Liver (tissue), 9 donors: ENCODE measurements around the gene PAIP2B. TPM values are rescaled to one million over a fixed set of nuclear protein-coding genes. Genes with fewer than 3 reads are reported as not detected.

Experiments
- DNase-seq: peaks from one replicate; pipeline ENCODE4 v3.0.0-alpha.2; 2017; ENCODE audit warnings: low spot score
- H3K27ac ChIP-seq, 2 donors: one replicate each; pipeline ENCODE4 v1.7.0; 2013; ENCODE audit warnings: inconsistent platforms in 2 of 2, low read length in 2 of 2, control low read depth in 1 of 2, low read depth in 1 of 2, mild to moderate bottlenecking in 1 of 2
- H3K27me3 ChIP-seq, 4 donors: one replicate each; pipeline versions ENCODE4 v1.6.1 to v1.7.0; 2013; ENCODE audit warnings: low read length in 3 of 4, inconsistent platforms in 1 of 4, mild to moderate bottlenecking in 1 of 4, moderate library complexity in 1 of 4; ENCODE audit not compliant: control insufficient read depth in 4 of 4, insufficient read depth in 4 of 4
- H3K36me3 ChIP-seq, 4 donors: one replicate each; pipeline versions ENCODE4 v1.6.1 to v1.7.0; 2013; ENCODE audit warnings: low read length in 3 of 4, mild to moderate bottlenecking in 3 of 4, low read depth in 1 of 4, moderate library complexity in 1 of 4; ENCODE audit not compliant: control insufficient read depth in 4 of 4, insufficient read depth in 3 of 4
- H3K4me1 ChIP-seq, 4 donors: one replicate each; pipeline versions ENCODE4 v1.6.1 to v1.7.0; 2013; ENCODE audit warnings: low read length in 3 of 4, mild to moderate bottlenecking in 3 of 4, moderate library complexity in 1 of 4; ENCODE audit not compliant: control insufficient read depth in 4 of 4, insufficient read depth in 4 of 4
- H3K4me3 ChIP-seq, 3 donors: one replicate each; pipeline versions ENCODE4 v1.6.1 to v1.7.0; 2013; ENCODE audit warnings: low read length in 3 of 3, control low read depth in 1 of 3, low read depth in 1 of 3, mild to moderate bottlenecking in 1 of 3
- H3K9ac ChIP-seq, 2 donors: one replicate each; pipeline ENCODE4 v1.7.0; 2013; ENCODE audit warnings: low read length in 2 of 2, mild to moderate bottlenecking in 2 of 2, moderate library complexity in 2 of 2, control low read depth in 1 of 2, low read depth in 1 of 2
- H3K9me3 ChIP-seq, 4 donors: one replicate each; pipeline versions ENCODE4 v1.6.1 to v1.7.0; 2013; ENCODE audit warnings: low read length in 3 of 4; ENCODE audit not compliant: control insufficient read depth in 4 of 4
- ATF3 ChIP-seq: IDR thresholded peaks from 2 replicates; pipeline ENCODE4 v1.6.1; 2016; ENCODE audit warnings: antibody characterized with exemption
- CTCF ChIP-seq: fragments of 150-350 bp; IDR thresholded peaks from 2 replicates; pipeline ENCODE4 v1.5.1; 2017; ENCODE audit warnings: improper control_type of control experiment, low read depth, low read length; ENCODE audit not compliant: missing input control
- EGR1 ChIP-seq, 2 donors: IDR thresholded peaks; 2 replicates each; pipeline ENCODE4 v1.6.1; 2016 to 2018; ENCODE audit warnings: antibody characterized with exemption in 2 of 2, low read depth in 2 of 2
- FOXA1 ChIP-seq: IDR thresholded peaks from 2 replicates; pipeline ENCODE4 v1.6.1; 2016; ENCODE audit warnings: antibody characterized with exemption
- FOXA2 ChIP-seq: IDR thresholded peaks from 2 replicates; pipeline ENCODE4 v1.6.1; 2016; ENCODE audit warnings: antibody characterized with exemption
- GABPA ChIP-seq, 2 donors: IDR thresholded peaks in 1 of 2; conservative IDR thresholded peaks in 1 of 2; 2 replicates each; pipeline ENCODE4 v1.6.1; 2016; ENCODE audit warnings: antibody characterized with exemption in 2 of 2, mild to moderate bottlenecking in 1 of 2, moderate library complexity in 1 of 2
- HNF4A ChIP-seq, 2 donors: conservative IDR thresholded peaks; 2 replicates each; pipeline ENCODE4 v1.6.1; 2016; ENCODE audit warnings: antibody characterized with exemption in 2 of 2, mild to moderate bottlenecking in 2 of 2
- HNF4G ChIP-seq: IDR thresholded peaks from 2 replicates; pipeline ENCODE4 v1.6.1; 2016; ENCODE audit warnings: antibody characterized with exemption
- JUND ChIP-seq, 2 donors: IDR thresholded peaks; 2 replicates each; pipeline ENCODE4 v1.6.1; 2016; ENCODE audit warnings: antibody characterized with exemption in 2 of 2
- MAX ChIP-seq: IDR thresholded peaks from 2 replicates; pipeline ENCODE4 v1.6.1; 2016; ENCODE audit warnings: antibody characterized with exemption
- NR2F2 ChIP-seq: IDR thresholded peaks from 2 replicates; pipeline ENCODE4 v1.6.1; 2016; ENCODE audit warnings: antibody characterized with exemption
- RAD21 ChIP-seq, 2 donors: IDR thresholded peaks; 2 replicates each; pipeline ENCODE4 v1.6.1; 2016; ENCODE audit warnings: antibody characterized with exemption in 2 of 2, mild to moderate bottlenecking in 2 of 2
- REST ChIP-seq: IDR thresholded peaks from 2 replicates; pipeline ENCODE4 v1.6.1; 2016; ENCODE audit warnings: antibody characterized with exemption, mild to moderate bottlenecking
- RXRA ChIP-seq, 2 donors: IDR thresholded peaks; 2 replicates each; pipeline ENCODE4 v1.6.1; 2017 to 2018; ENCODE audit warnings: antibody characterized with exemption in 2 of 2, mild to moderate bottlenecking in 1 of 2
- SP1 ChIP-seq: IDR thresholded peaks from 2 replicates; pipeline ENCODE4 v1.6.1; 2018; ENCODE audit warnings: antibody characterized with exemption, mild to moderate bottlenecking
- TAF1 ChIP-seq: conservative IDR thresholded peaks from 2 replicates; pipeline ENCODE4 v1.6.1; 2016; ENCODE audit warnings: antibody characterized with exemption, mild to moderate bottlenecking
- YY1 ChIP-seq: IDR thresholded peaks from 2 replicates; pipeline ENCODE4 v1.6.1; 2016; ENCODE audit warnings: antibody characterized with exemption, mild to moderate bottlenecking
- ZBTB33 ChIP-seq: IDR thresholded peaks from 2 replicates; pipeline ENCODE4 v1.6.1; 2016; ENCODE audit warnings: antibody characterized with exemption
- WGBS: extraction: QIAGEN DNeasy Blood & Tissue Kit; methylation state at CpG from one replicate; pipeline ENCODE4 v1.1.7; 2013; 5-methylcytosine and 5-hydroxymethylcytosine counted together
- polyA plus RNA-seq, 2 donors: library from polyadenylated mRNA; stranded (reverse) in 1 of 2; unstranded in 1 of 2; fragments of 200-250 nt in 1 of 2; fragments of >200 nt in 1 of 2; fragmentation: Nextera tagmentation in 1 of 2; extraction: Ambion mirVana in 1 of 2; gene quantifications; one replicate each; pipeline versions ENCODE4 v1.2.1 to v1.2.3, GENCODE V29; 2013 to 2015
- total RNA-seq, 2 donors: library from RNA; depleted of rRNA; stranded (reverse); fragments of >200 nt; gene quantifications; one replicate each; pipeline ENCODE4 v1.2.3, GENCODE V29; 2014
- donor health status: healthy.
- donor health status: healthy.
- donor health status: healthy.
- donor health status: healthy.
- donor health status: healthy.

The PAIP2B gene
- total and polyA plus RNA-seq, 4 donors: 4.8 to 28.6 (median 10.6) TPM

GRCh38 chr2:71148506-71149063, 78.3 kb downstream of the PAIP2B start:
- Histone ChIP-seq H3K27ac (no peak overlapping the region), H3K9me3 (no peaks in the 10 kb centered on the region), H3K36me3 (peaks cover 15 to 63% (median 54%) of the 10 kb centered on the region in 4 donors), H3K27me3 (no peaks in the 10 kb centered on the region), H3K9ac (no peak overlapping the region), H3K4me1 (no peaks in the 10 kb centered on the region), H3K4me3 (no peak overlapping the region)
- 92% methylated on average over 2 of the region's 2 CpGs for WGBS
- DNase-seq: no peak
- TF ChIP-seq CTCF: no peak
- TF ChIP-seq JUND (IDR thresholded peaks at IDR 0.05): no peak
- TF ChIP-seq NR2F2: no peak
- TF ChIP-seq ATF3: no peak
- no peak for TF ChIP-seq EGR1 (IDR thresholded peaks at IDR 0.05; ENCODE audit: low read depth in 2 of 2)
- no peak for TF ChIP-seq RAD21 (IDR thresholded peaks at IDR 0.05)
- TF ChIP-seq RXRA (IDR thresholded peaks at IDR 0.05): no peak
- TF ChIP-seq GABPA (IDR thresholded peaks at IDR 0.05 in 1 of 2, conservative IDR thresholded peaks at IDR 0.05 in 1 of 2): no peak
- no peak for TF ChIP-seq FOXA2
- no peak for TF ChIP-seq YY1
- no peak for TF ChIP-seq MAX
- no peak for TF ChIP-seq HNF4A (conservative IDR thresholded peaks at IDR 0.05)

- Histone ChIP-seq H3K9ac (no peak overlapping the region), H3K4me3 (no peak overlapping the region), H3K27ac (no peak overlapping the region), H3K9me3 (no peaks in the 10 kb centered on the region), H3K4me1 (no peaks in the 10 kb centered on the region), H3K36me3 (peaks cover 24 to 90% (median 71%) of the 10 kb centered on the region in 4 donors), H3K27me3 (no peaks in the 10 kb centered on the region)
- no peak for DNase-seq
- no peak for TF ChIP-seq ZBTB33
- TF ChIP-seq JUND (IDR thresholded peaks at IDR 0.05): no peak
- TF ChIP-seq GABPA (IDR thresholded peaks at IDR 0.05 in 1 of 2, conservative IDR thresholded peaks at IDR 0.05 in 1 of 2): no peak
- TF ChIP-seq HNF4A (conservative IDR thresholded peaks at IDR 0.05): no peak
- no peak for TF ChIP-seq YY1
- no peak for TF ChIP-seq ATF3
- TF ChIP-seq MAX: no peak
- TF ChIP-seq SP1: no peak
- TF ChIP-seq FOXA2: no peak
- TF ChIP-seq REST: no peak
- TF ChIP-seq NR2F2: no peak
- TF ChIP-seq CTCF: no peak
- TF ChIP-seq FOXA1: no peak
- TF ChIP-seq TAF1: no peak
- no peak for TF ChIP-seq HNF4G
- TF ChIP-seq RXRA (IDR thresholded peaks at IDR 0.05): no peak
- no peak for TF ChIP-seq EGR1 (IDR thresholded peaks at IDR 0.05; ENCODE audit: low read depth in 2 of 2)
- no peak for TF ChIP-seq RAD21 (IDR thresholded peaks at IDR 0.05)
- 93% methylated on average over 3 of the region's 3 CpGs for WGBS
Observed at GRCh38 chr2:71143782-71144181, 83.1 kb downstream of the PAIP2B start.
